ENCODE data around the gene SLC24A1. TPM values are rescaled to one million over a fixed set of nuclear protein-coding genes. Genes with fewer than 3 reads are reported as not detected.

Gene SLC24A1
- total RNA-seq, 4 donors from 2014 or later: 5.9 to 22.7 (median 9.2) TPM

- H3K9me3 ChIP-seq: no peaks in the 10 kb centered on the region
- no peak for DNase-seq (ENCODE audit: low spot score in 2 of 2)
- H3K27me3 ChIP-seq: no peaks in the 10 kb centered on the region
- H3K4me1 ChIP-seq: peaks cover 0 to 8% (median 2%) of the 10 kb centered on the region in 4 donors
- H3K27ac ChIP-seq: no peak overlapping the region
- no peak for TF ChIP-seq EP300 (IDR thresholded peaks at IDR 0.05)
- TF ChIP-seq, protein P1, sequence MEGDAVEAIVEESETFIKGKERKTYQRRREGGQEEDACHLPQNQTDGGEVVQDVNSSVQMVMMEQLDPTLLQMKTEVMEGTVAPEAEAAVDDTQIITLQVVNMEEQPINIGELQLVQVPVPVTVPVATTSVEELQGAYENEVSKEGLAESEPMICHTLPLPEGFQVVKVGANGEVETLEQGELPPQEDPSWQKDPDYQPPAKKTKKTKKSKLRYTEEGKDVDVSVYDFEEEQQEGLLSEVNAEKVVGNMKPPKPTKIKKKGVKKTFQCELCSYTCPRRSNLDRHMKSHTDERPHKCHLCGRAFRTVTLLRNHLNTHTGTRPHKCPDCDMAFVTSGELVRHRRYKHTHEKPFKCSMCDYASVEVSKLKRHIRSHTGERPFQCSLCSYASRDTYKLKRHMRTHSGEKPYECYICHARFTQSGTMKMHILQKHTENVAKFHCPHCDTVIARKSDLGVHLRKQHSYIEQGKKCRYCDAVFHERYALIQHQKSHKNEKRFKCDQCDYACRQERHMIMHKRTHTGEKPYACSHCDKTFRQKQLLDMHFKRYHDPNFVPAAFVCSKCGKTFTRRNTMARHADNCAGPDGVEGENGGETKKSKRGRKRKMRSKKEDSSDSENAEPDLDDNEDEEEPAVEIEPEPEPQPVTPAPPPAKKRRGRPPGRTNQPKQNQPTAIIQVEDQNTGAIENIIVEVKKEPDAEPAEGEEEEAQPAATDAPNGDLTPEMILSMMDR (IDR thresholded peaks at IDR 0.05): no peak
- TF ChIP-seq POLR2A (IDR thresholded peaks at IDR 0.05): no peak
- H3K4me3 ChIP-seq: no peak overlapping the region
- 53 to 85% methylated on average over 6 of the region's 6 CpGs for WGBS, 2 donors
- H3K36me3 ChIP-seq: peaks cover 0 to 4% (median 0%) of the 10 kb centered on the region in 3 donors
Observed at GRCh38 chr15:65639509-65639908, 17.8 kb downstream of the SLC24A1 start.

GRCh38 chr15:65641768-65642475, 20.2 kb downstream of the SLC24A1 start:
- Histone ChIP-seq H3K4me1 (peaks cover 0 to 8% (median 2%) of the 10 kb centered on the region in 4 donors), H3K36me3 (peaks cover 0 to 9% (median 0%) of the 10 kb centered on the region in 3 donors), H3K9me3 (no peaks in the 10 kb centered on the region), H3K27ac (no peak overlapping the region), H3K27me3 (no peaks in the 10 kb centered on the region), H3K4me3 (no peak overlapping the region)
- DNase-seq (ENCODE audit: low spot score in 2 of 2): no peak
- WGBS, 2 donors: 53 to 56% methylated on average over 6 of the region's 6 CpGs
- no peak for TF ChIP-seq POLR2A (IDR thresholded peaks at IDR 0.05)
- TF ChIP-seq, protein P1 (IDR thresholded peaks at IDR 0.05): no peak
- no peak for TF ChIP-seq EP300 (IDR thresholded peaks at IDR 0.05)

- 74 to 87% methylated on average over 6 of the region's 6 CpGs for WGBS, 2 donors
- Histone ChIP-seq H3K4me1 (peaks cover 0 to 8% (median 2%) of the 10 kb centered on the region in 4 donors), H3K27me3 (no peaks in the 10 kb centered on the region), H3K9me3 (no peaks in the 10 kb centered on the region), H3K36me3 (peaks cover 0 to 9% (median 0%) of the 10 kb centered on the region in 3 donors), H3K4me3 (no peak overlapping the region), H3K27ac (no peak overlapping the region)
- no peak for DNase-seq (ENCODE audit: low spot score in 2 of 2)
- TF ChIP-seq POLR2A (IDR thresholded peaks at IDR 0.05) (no peak), EP300 (IDR thresholded peaks at IDR 0.05) (no peak)
- TF ChIP-seq, protein P1 (IDR thresholded peaks at IDR 0.05): no peak
Observed at GRCh38 chr15:65642594-65642993, 20.9 kb downstream of the SLC24A1 start.

DNA sequence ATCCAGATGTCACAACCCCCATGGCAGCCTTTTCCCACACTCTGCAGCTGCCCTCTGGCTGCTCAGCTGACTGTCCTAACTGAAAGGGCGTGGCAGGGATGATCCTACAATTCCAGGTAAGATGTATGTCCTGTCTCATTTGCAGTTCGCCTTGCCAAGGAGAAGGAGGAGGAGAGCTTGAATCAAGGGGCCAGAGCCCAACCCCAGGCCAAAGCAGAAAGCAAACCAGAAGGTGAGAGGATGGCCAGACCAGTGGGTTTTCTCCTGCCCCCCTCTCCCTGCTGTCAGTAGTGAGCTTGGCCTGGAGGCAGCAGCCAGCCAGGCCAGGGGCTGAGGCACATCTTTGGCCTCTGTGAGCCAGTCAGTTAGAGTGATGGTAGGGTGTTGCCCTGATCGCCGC, 22.5 kb downstream of the SLC24A1 start:
- TF ChIP-seq POLR2A (IDR thresholded peaks at IDR 0.05): no peak
- 94 to 95% methylated on average over 4 of the region's 4 CpGs for WGBS, 2 donors
- no peaks in the 10 kb centered on the region for H3K4me1 ChIP-seq
- H3K9me3 ChIP-seq: no peaks in the 10 kb centered on the region
- no peak overlapping the region for H3K27ac ChIP-seq
- H3K4me3 ChIP-seq: no peak overlapping the region
- no peak for DNase-seq (ENCODE audit: low spot score in 2 of 2)
- no peaks in the 10 kb centered on the region for H3K27me3 ChIP-seq
- H3K36me3 ChIP-seq: peaks cover 0 to 9% (median 0%) of the 10 kb centered on the region in 3 donors

DNA sequence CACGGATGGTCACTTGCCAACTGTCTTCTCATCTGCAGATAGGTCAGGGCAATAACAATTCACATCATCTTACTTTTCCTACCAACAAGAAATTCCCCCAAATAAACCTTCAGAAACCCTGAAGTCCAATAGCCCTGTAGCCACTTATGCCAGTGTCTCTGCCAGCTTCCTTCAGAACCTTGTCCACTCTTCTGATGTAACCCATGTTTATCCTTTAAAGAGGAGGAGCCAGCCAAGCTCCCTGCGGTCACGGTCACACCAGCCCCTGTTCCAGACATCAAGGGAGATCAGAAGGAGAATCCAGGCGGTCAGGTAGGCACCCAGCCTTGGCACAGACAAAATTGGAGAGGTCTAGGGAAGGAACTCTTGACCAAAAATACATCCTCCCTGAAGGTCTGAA, 23.7 kb downstream of the SLC24A1 start:
- Histone ChIP-seq H3K36me3 (peaks cover 0 to 12% (median 0%) of the 10 kb centered on the region in 3 donors), H3K27me3 (no peaks in the 10 kb centered on the region), H3K4me1 (no peaks in the 10 kb centered on the region), H3K9me3 (no peaks in the 10 kb centered on the region), H3K4me3 (no peak overlapping the region), H3K27ac (no peak overlapping the region)
- WGBS, 2 donors: 86 to 89% methylated on average over 4 of the region's 4 CpGs
- DNase-seq (ENCODE audit: low spot score in 2 of 2): no peak
- TF ChIP-seq, protein P1 (IDR thresholded peaks at IDR 0.05): no peak
- TF ChIP-seq POLR2A (IDR thresholded peaks at IDR 0.05) (no peak), EP300 (IDR thresholded peaks at IDR 0.05) (no peak)
